Neural progenitor cell (in vitro differentiated cells): Measurements from ENCODE around the gene TEX26.

ENCODE experiments used
- EZH2phosphoT487 ChIP-seq: fragments of 200-600 bp; sonication (generic); IDR thresholded peaks from 2 replicates; pipeline ENCODE4 v1.6.1; 2017; ENCODE audit warnings: antibody characterized with exemption
- TF ChIP-seq, protein P1 (sequence below): fragments of 200-600 bp; sonication (generic); IDR thresholded peaks from 2 replicates; pipeline ENCODE4 v1.5.1; 2017; ENCODE audit warnings: antibody characterized with exemption, mild to moderate bottlenecking

DNA sequence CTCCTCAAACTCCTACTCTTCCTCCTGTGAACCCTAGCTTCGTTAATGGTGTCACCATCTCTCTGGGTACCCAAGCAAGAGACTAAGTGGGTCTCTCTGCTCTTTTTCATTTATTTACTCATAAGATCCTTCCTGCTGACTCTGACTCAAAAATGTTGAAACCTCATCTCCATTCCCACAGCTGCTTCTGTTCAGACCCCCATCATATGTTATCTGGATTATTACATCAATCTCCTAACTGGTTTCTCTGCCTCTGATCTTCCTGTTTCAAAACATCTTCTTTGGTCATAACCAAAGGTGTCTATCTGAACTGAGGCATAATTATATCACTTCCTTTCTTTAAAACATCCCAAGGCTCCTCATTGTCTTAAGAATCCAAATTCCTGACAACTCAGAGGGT lies 28.4 kb upstream of the TEX26 start:
- TF ChIP-seq, protein P1, sequence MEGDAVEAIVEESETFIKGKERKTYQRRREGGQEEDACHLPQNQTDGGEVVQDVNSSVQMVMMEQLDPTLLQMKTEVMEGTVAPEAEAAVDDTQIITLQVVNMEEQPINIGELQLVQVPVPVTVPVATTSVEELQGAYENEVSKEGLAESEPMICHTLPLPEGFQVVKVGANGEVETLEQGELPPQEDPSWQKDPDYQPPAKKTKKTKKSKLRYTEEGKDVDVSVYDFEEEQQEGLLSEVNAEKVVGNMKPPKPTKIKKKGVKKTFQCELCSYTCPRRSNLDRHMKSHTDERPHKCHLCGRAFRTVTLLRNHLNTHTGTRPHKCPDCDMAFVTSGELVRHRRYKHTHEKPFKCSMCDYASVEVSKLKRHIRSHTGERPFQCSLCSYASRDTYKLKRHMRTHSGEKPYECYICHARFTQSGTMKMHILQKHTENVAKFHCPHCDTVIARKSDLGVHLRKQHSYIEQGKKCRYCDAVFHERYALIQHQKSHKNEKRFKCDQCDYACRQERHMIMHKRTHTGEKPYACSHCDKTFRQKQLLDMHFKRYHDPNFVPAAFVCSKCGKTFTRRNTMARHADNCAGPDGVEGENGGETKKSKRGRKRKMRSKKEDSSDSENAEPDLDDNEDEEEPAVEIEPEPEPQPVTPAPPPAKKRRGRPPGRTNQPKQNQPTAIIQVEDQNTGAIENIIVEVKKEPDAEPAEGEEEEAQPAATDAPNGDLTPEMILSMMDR, result no peak
- TF ChIP-seq EZH2phosphoT487, result no peak
